H1 (cell line): ENCODE measurements around the gene APOBR. TPM values are rescaled to one million over a fixed set of nuclear protein-coding genes. Genes with fewer than 3 reads are reported as not detected.

Source experiments
- CTCF ChIA-PET: fragments of 300-600 bp; sonication (Branson Sonifier 250); formaldehyde crosslinking; loops from one replicate; lab custom pipeline; 2021; ENCODE audit not compliant: partially characterized antibody; lab: Charles Lee
- POLR2A ChIA-PET: fragments of 300-600 bp; sonication (Branson Sonifier 250); formaldehyde crosslinking; loops from one replicate; lab custom pipeline; 2021; ENCODE audit warnings: inconsistent platforms; ENCODE audit not compliant: partially characterized antibody; lab: Charles Lee
- DNase-seq, 2 experiments: peaks; one replicate each; pipeline versions ENCODE4 v3.0.0 to v3.0.0-alpha.2; 2010 to 2022; ENCODE audit warnings: low spot score in 2 of 2, low read depth in 1 of 2, mixed read lengths in 1 of 2
- FAIRE-seq: peaks from 2 replicates; lab custom pipeline; 2011; peaks lifted over from hg19 to GRCh38; lab: Jason Lieb, UNC
- H2AFZ ChIP-seq: 2 replicates; pipeline ENCODE4 v1.8.1; 2012; ENCODE audit warnings: low read length, inconsistent platforms
- H2AK5ac ChIP-seq: 2 replicates; pipeline ENCODE4 v1.6.1; 2013; ENCODE audit warnings: low read depth, low read length
- H2BK120ac ChIP-seq: replicated peaks from 2 replicates; pipeline ENCODE3; 2013; ENCODE audit warnings: low read depth, low read length, inconsistent platforms
- H2BK12ac ChIP-seq: 2 replicates; pipeline ENCODE4 v1.6.1; 2013; ENCODE audit warnings: low read depth, low read length
- H2BK15ac ChIP-seq: 2 replicates; pipeline ENCODE4 v1.6.1; 2013; ENCODE audit warnings: low read length
- H2BK20ac ChIP-seq: 2 replicates; pipeline ENCODE4 v1.6.1; 2013; ENCODE audit warnings: low read length
- H2BK5ac ChIP-seq: 2 replicates; pipeline ENCODE4 v1.6.1; 2013; ENCODE audit warnings: low read depth, low read length
- H3K14ac ChIP-seq: 2 replicates; pipeline ENCODE4 v1.6.1; 2013; ENCODE audit warnings: inconsistent platforms; ENCODE audit not compliant: insufficient read length
- H3K18ac ChIP-seq: 2 replicates; pipeline ENCODE4 v1.6.1; 2013; ENCODE audit warnings: low read length; ENCODE audit errors: extremely low read depth
- H3K23ac ChIP-seq: 2 replicates; pipeline ENCODE4 v1.6.1; 2013; ENCODE audit warnings: inconsistent platforms; ENCODE audit not compliant: insufficient read length
- H3K23me2 ChIP-seq: 2 replicates; pipeline ENCODE4 v1.6.1; 2013; ENCODE audit warnings: low read depth, low read length
- H3K27ac ChIP-seq: 2 replicates; pipeline ENCODE4 v1.6.1; 2011; ENCODE audit warnings: low read depth, low read length, inconsistent platforms
- H3K27me3 ChIP-seq, 4 experiments: replicated peaks in 1 of 4; 1 replicate in 1 of 4; 2 replicates in 3 of 4; pipeline versions ENCODE4 v1.6.1 to v1.8.1; 2011 to 2013; ENCODE audit warnings: low read length in 3 of 4, mild to moderate bottlenecking in 3 of 4, inconsistent platforms in 2 of 4, mixed read lengths in 2 of 4, moderate library complexity in 1 of 4; ENCODE audit not compliant: control insufficient read depth in 3 of 4, insufficient read depth in 3 of 4; ENCODE audit errors: extremely low read depth in 1 of 4
- H3K36me3 ChIP-seq, 4 experiments: 2 replicates each; pipeline versions ENCODE4 v1.6.1 to v1.8.1; 2011 to 2013; ENCODE audit warnings: mild to moderate bottlenecking in 4 of 4, low read length in 3 of 4, moderate library complexity in 2 of 4, control low read depth in 1 of 4, inconsistent platforms in 1 of 4; ENCODE audit not compliant: insufficient read depth in 4 of 4, control insufficient read depth in 2 of 4
- H3K4ac ChIP-seq: replicated peaks from 2 replicates; pipeline ENCODE3; 2013; ENCODE audit warnings: low read length, low read depth, mixed read lengths, inconsistent platforms; ENCODE audit not compliant: insufficient read length
- H3K4me1 ChIP-seq, 4 experiments: replicated peaks in 1 of 4; 1 replicate in 1 of 4; 2 replicates in 3 of 4; pipeline versions ENCODE4 v1.6.1 to v1.8.1; 2011 to 2013; ENCODE audit warnings: low read length in 3 of 4, inconsistent platforms in 2 of 4, mixed read lengths in 1 of 4; ENCODE audit not compliant: insufficient read depth in 4 of 4, control insufficient read depth in 3 of 4
- H3K4me2 ChIP-seq, 2 experiments: 2 replicates each; pipeline versions ENCODE4 v1.6.1 to v1.8.1; 2011 to 2013; ENCODE audit warnings: low read depth in 2 of 2, low read length in 2 of 2, control low read depth in 1 of 2, inconsistent platforms in 1 of 2, mild to moderate bottlenecking in 1 of 2; ENCODE audit not compliant: insufficient read depth in 1 of 2
- H3K4me3 ChIP-seq, 4 experiments: fragments of 200-600, 300-600 bp in 1 of 4; sonication (generic), shearing (Covaris generic), sonication (Bioruptor Twin) in 1 of 4; 2 replicates each; pipeline versions ENCODE4 v1.5.1 to v1.8.1; 2011 to 2016; ENCODE audit warnings: low read length in 4 of 4, low read depth in 3 of 4, control low read depth in 2 of 4, inconsistent platforms in 2 of 4, mild to moderate bottlenecking in 2 of 4, mixed read lengths in 1 of 4, moderate library complexity in 1 of 4; ENCODE audit not compliant: insufficient read depth in 2 of 4; ENCODE audit errors: extremely low read depth in 1 of 4
- H3K56ac ChIP-seq: replicated peaks from 2 replicates; pipeline ENCODE3; 2013; ENCODE audit warnings: low read depth, mild to moderate bottlenecking, mixed read lengths, low read length, inconsistent platforms; ENCODE audit not compliant: insufficient read length
- H3K79me1 ChIP-seq: 2 replicates; pipeline ENCODE4 v1.6.1; 2013; ENCODE audit warnings: low read depth, low read length, control low read depth
- H3K79me2 ChIP-seq, 2 experiments: 2 replicates each; pipeline versions ENCODE4 v1.6.1 to v1.8.1; 2012 to 2013; ENCODE audit warnings: low read length in 2 of 2, mild to moderate bottlenecking in 2 of 2, inconsistent platforms in 1 of 2; ENCODE audit not compliant: insufficient read depth in 2 of 2, control insufficient read depth in 1 of 2
- H3K9ac ChIP-seq, 4 experiments: replicated peaks in 1 of 4; 1 replicate in 1 of 4; 2 replicates in 3 of 4; pipeline versions ENCODE4 v1.6.1 to v1.8.1; 2011 to 2013; ENCODE audit warnings: low read depth in 3 of 4, low read length in 3 of 4, control low read depth in 2 of 4, mild to moderate bottlenecking in 2 of 4, moderate library complexity in 2 of 4, inconsistent platforms in 1 of 4; ENCODE audit errors: extremely low read depth in 1 of 4
- H3K9me3 ChIP-seq, 2 experiments: 2 replicates each; pipeline versions ENCODE4 v1.6.1 to v1.8.1; 2012 to 2013; ENCODE audit warnings: mild to moderate bottlenecking in 2 of 2, moderate library complexity in 2 of 2, control low read depth in 1 of 2, inconsistent platforms in 1 of 2, low read depth in 1 of 2, low read length in 1 of 2, mixed read lengths in 1 of 2; ENCODE audit not compliant: insufficient read depth in 2 of 2
- H4K20me1 ChIP-seq, 2 experiments: replicated peaks in 1 of 2; 2 replicates each; pipeline versions ENCODE3 to v1.8.1; 2011 to 2013; ENCODE audit warnings: inconsistent platforms in 2 of 2, low read length in 2 of 2, mild to moderate bottlenecking in 1 of 2; ENCODE audit not compliant: insufficient read depth in 2 of 2, control insufficient read depth in 1 of 2
- H4K5ac ChIP-seq: 2 replicates; pipeline ENCODE4 v1.6.1; 2013; ENCODE audit warnings: low read length, low read depth, mixed read lengths, inconsistent platforms; ENCODE audit not compliant: insufficient read length
- H4K8ac ChIP-seq: 2 replicates; pipeline ENCODE4 v1.8.0; 2013; ENCODE audit warnings: mild to moderate bottlenecking, moderate library complexity, low read length, inconsistent platforms; ENCODE audit not compliant: insufficient read depth; ENCODE audit errors: extremely low read depth
- H4K91ac ChIP-seq: replicated peaks from 2 replicates; pipeline ENCODE3; 2013; ENCODE audit warnings: low read length, mixed read lengths, inconsistent platforms; ENCODE audit not compliant: insufficient read length
- CHD2 ChIP-seq: IDR thresholded peaks from 2 replicates; pipeline ENCODE4 v1.6.1; 2012; ENCODE audit warnings: low read length, improper control_type of control experiment
- NRF1 ChIP-seq: IDR thresholded peaks from 2 replicates; pipeline ENCODE4 v1.6.1; 2011; ENCODE audit warnings: mild to moderate bottlenecking, low read depth, low read length, improper control_type of control experiment
- PHF8 ChIP-seq: fragments of 200-600 bp; sonication (generic); conservative IDR thresholded peaks from 2 replicates; pipeline ENCODE4 v1.7.1; 2012; ENCODE audit warnings: low read depth, mild to moderate bottlenecking, inconsistent platforms, low read length, moderate library complexity
- RBBP5 ChIP-seq: IDR thresholded peaks from 2 replicates; pipeline ENCODE4 v1.7.1; 2012; ENCODE audit warnings: low read depth, mild to moderate bottlenecking, inconsistent platforms, low read length, moderate library complexity, borderline replicate concordance
- TAF7 ChIP-seq: optimal IDR thresholded peaks from 2 replicates; pipeline ENCODE3; 2011; ENCODE audit warnings: low read depth, mild to moderate bottlenecking, inconsistent platforms, low read length, moderate library complexity, borderline replicate concordance
- YY1 ChIP-seq: IDR thresholded peaks from 2 replicates; pipeline ENCODE4 v1.6.1; 2011; ENCODE audit warnings: low read depth, mild to moderate bottlenecking, low read length
- WGBS, 2 experiments: shearing (Covaris generic) in 1 of 2; methylation state at CpG; one replicate each; pipeline versions ENCODE4 v1.1.6 to v1.1.7; 2013 to 2015; ENCODE audit warnings: low lambda C conversion rate in 2 of 2, mixed read lengths in 2 of 2, inconsistent platforms in 1 of 2, low coverage in 1 of 2, missing lambda C conversion rate in 1 of 2; ENCODE audit not compliant: insufficient replicate concordance in 2 of 2, insufficient coverage in 1 of 2, insufficient read length in 1 of 2; ENCODE audit errors: extremely low coverage in 1 of 2, missing lambda C conversion rate in 1 of 2; 5-methylcytosine and 5-hydroxymethylcytosine counted together
- polyA plus RNA-seq, 7 experiments: library from polyadenylated mRNA; depleted of rRNA in 3 of 7; stranded (reverse) in 5 of 7; unstranded in 2 of 7; fragments of >200 nt in 5 of 7; fragments of 200-250 nt in 2 of 7; gene quantifications; 1 replicate in 5 of 7; 2 replicates in 1 of 7; 4 replicates in 1 of 7; pipeline versions ENCODE4 v1.2.1 to v1.2.3, GENCODE V29; 2011 to 2013; ENCODE audit warnings: missing spikeins in 2 of 7, mixed read lengths in 2 of 7
- total RNA-seq: library from RNA; stranded (reverse); fragmentation: NEBNext Ultra II Directional; extraction: Animal tissue kit (Norgen Biotek cat#: 25700); gene quantifications from 2 replicates; pipeline ENCODE4 v1.2.1, GENCODE V29; 2021

APOBR gene
- total and polyA plus RNA-seq, 2 of the 8 experiments (the other 6 are each of a cell fraction or from before 2014, with no cell fraction given) = not detected

DNA sequence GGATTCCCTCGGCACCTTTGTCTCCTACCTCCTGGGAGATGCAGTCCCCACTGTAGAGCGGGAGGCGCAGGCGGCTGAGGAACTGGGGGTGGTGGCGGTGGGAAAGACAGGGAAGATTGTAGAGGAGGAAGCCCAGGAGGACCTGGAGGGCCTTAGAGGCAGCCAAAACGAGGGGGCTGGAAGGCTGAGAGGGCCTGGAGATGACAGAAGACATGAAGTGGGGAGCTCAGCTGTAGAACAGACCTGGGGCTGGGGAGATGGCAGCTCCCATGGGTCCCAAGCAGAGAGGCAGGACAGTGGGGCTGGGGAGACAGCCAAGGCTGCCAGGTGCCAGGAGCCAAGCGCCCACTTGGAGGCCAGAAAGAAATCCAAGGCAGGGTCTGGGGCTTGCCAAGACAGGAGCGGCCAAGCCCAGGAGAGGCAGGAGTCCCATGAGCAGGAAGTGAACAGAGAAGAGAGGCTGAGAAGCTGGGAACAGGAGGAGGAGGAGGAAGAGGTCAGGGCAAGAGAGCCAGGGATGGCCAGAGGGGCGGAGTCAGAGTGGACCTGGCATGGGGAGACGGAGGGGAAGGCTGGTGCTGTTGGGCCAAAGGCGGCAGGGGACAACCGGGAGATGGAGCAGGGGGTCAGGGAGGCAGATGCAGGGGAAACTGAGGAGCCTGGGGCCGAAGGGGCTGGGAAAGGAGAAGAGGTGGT is 803 bp downstream of the APOBR start:
- H2BK20ac ChIP-seq = no peak overlapping the region
- TF ChIP-seq TAF7 (no peak), RBBP5 (no peak), PHF8 (no peak), YY1 (no peak), NRF1 (no peak), CHD2 (no peak)
- TF ChIP-seq, all 59 proteins: peak for 0
- Histone ChIP-seq H2BK120ac (no peak overlapping the region), H4K91ac (no peak overlapping the region), H2AK5ac (no peak overlapping the region), H3K4ac (no peak overlapping the region), H2BK5ac (no peak overlapping the region), H3K23me2 (no peaks in the 10 kb centered on the region; the same call in 1 of the 2 replicates), H3K9me3 (no peaks in the 10 kb centered on the region), H3K27ac (no peak overlapping the region), H4K5ac (no peak overlapping the region), H3K4me2 (no peak overlapping the region), H2BK12ac (no peak overlapping the region), H3K79me1 (no peaks in the 10 kb centered on the region), H2AFZ (no peak overlapping the region), H3K9ac (no peak overlapping the region; a peak in 1 of 7 replicates), H3K18ac (no peak overlapping the region), H3K79me2 (no peaks in the 10 kb centered on the region), H3K23ac (no peak overlapping the region), H3K14ac (no peak overlapping the region), H3K4me1 (no peaks in the 10 kb centered on the region), H4K8ac (0 out of 2 replicates have a peak overlapping the region, but pooled peaks have one; percentile 37), H4K20me1 (no peaks in the 10 kb centered on the region), H3K27me3 (peaks cover 0 to 2% (median 0%) of the 10 kb centered on the region in 4 experiments; a peak in 1 of 7 replicates), H3K56ac (no peak overlapping the region), H3K4me3 (no peak overlapping the region), H3K36me3 (no peaks in the 10 kb centered on the region), H2BK15ac (no peak overlapping the region)
- DNase-seq = no peak
- WGBS, 2 experiments = 82% methylated on average over 9 of the region's 13 CpGs; no CpG with 5 or more reads in 1 of the 2 experiments
- ChIA-PET CTCF (interaction anchor here (0.6 kb wide), 1 partner anchor 1588 kb away, joined by 3 read pairs; no protein-coding TSS in a partner anchor), POLR2A (no interaction called here)
- FAIRE-seq = no peak
